Prostate gland (tissue), 2 donors: ENCODE data around the gene PTPRG. TPM values are rescaled to one million over a fixed set of nuclear protein-coding genes. Genes with fewer than 3 reads are reported as not detected.

Experiments used
- DNase-seq: peaks from one replicate; pipeline ENCODE4 v3.0.0-alpha.2; 2019; ENCODE audit warnings: low spot score
- H3K27ac ChIP-seq, 2 donors: fragments of 200-600 bp; sonication (generic); 2 replicates each; pipeline ENCODE4 v1.5.1; 2017 to 2019
- H3K27me3 ChIP-seq: fragments of 200-600 bp; sonication (generic); replicated peaks from 2 replicates; pipeline ENCODE4 v1.5.1; 2019; ENCODE audit not compliant: insufficient read depth
- H3K36me3 ChIP-seq, 2 donors: fragments of 200-600 bp; sonication (generic); 1 replicate in 1 of 2; 2 replicates in 1 of 2; pipeline versions ENCODE4 v1.5.1 to v1.8.1; 2017 to 2019
- H3K4me1 ChIP-seq: fragments of 200-600 bp; sonication (generic); replicated peaks from 2 replicates; pipeline ENCODE4 v1.5.1; 2019
- H3K4me3 ChIP-seq, 2 donors: fragments of 200-600 bp; sonication (generic); 2 replicates each; pipeline ENCODE4 v1.5.1; 2017 to 2019
- H3K9me3 ChIP-seq: fragments of 200-600 bp; sonication (generic); 2 replicates; pipeline ENCODE4 v1.5.1; 2017
- POLR2A ChIP-seq: fragments of 450-650 bp; IDR thresholded peaks from one replicate; pipeline ENCODE4 v1.6.1; 2016; ENCODE audit warnings: antibody characterized with exemption, mild to moderate bottlenecking
- POLR2AphosphoS5 ChIP-seq: sonication (generic); formaldehyde crosslinking; IDR thresholded peaks from one replicate; pipeline ENCODE4 v1.6.1; 2017; ENCODE audit warnings: antibody characterized with exemption
- WGBS: methylation state at CpG from one replicate; pipeline ENCODE4 v1.1.5; 2018; 5-methylcytosine and 5-hydroxymethylcytosine counted together
- intact Hi-C: fragments of 100-400 bp; cut with DNase I; formaldehyde crosslinking; loops from one replicate; pipeline ENCODE4 v1.14.2; 2022
- total RNA-seq, 2 donors: library from RNA; depleted of rRNA; stranded (reverse); fragments of >200 nt; gene quantifications; one replicate each; pipeline ENCODE4 v1.1.0, GENCODE V29; 2016
- TF ChIP-seq, protein P1 (sequence below), 4 experiments: fragments of 200-600 bp in 2 of 4; fragments of 450-650 bp in 2 of 4; sonication (generic) in 2 of 4; IDR thresholded peaks; 1 replicate in 3 of 4; 2 replicates in 1 of 4; pipeline ENCODE4 v1.5.1; 2016 to 2019; ENCODE audit warnings: antibody characterized with exemption in 4 of 4, mild to moderate bottlenecking in 2 of 4, moderate library complexity in 2 of 4

Gene PTPRG
- total RNA-seq, 2 donors from 2014 or later: 22.0 to 78.6 TPM

DNA sequence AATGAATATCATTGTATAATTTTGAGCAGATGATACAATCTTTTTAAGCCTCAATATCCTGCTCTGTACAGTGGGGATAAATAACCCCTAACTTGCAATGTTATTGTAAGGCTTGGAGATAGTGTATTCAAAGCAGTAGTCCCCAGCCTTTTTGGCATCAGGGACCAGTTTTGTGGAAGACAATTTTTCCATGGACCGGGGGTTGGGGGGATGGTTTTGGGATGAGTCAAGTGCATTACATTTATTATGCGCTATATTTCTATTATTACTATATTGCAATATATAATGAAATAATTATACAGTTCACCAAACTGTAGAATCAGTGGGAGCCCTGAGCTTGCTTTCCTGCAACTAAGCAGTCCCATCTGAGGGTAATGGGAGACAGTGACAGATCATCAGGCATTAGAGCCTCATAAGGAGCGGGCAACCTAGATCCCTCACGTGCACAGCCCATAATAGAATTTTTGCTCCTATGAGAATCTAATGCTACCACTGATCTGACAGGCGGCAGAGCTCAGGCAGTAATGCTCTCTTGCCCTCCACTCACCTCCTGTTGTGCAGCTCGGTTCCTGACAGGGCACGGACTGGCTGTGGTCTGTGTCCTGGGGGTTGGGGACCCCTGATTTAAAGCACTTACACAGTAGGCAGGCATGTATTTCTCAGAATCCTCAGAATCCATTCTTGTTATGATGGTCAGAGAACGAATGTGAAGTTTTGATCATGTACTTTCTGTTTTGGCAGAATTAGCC lies 102.2 kb downstream of the PTPRG start:
- intact Hi-C loops: no loop called here

DNA sequence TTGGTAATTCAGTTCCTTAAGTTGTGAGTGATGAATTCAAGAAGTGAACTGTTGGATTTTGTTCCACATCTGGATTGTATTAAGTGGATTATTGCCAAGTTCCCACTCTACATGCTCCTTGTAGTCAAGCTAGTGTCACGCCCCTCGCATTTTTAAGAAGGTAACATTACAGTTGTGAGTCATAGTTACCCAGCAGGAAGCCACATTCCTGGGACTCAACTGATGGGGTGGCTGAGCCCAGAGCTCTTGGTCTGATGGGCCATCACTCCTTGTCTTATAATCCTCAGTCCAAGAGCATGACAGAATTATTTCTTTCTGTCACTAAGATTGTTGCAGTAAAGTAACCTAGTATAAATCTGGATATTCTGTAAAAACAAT lies 102.7 kb downstream of the PTPRG start:
- no peak for DNase-seq
- 53% methylated on average over 2 of the region's 2 CpGs for WGBS
- Histone ChIP-seq H3K4me1 (no peaks in the 10 kb centered on the region), H3K4me3 (no peak overlapping the region), H3K27ac (no peak overlapping the region), H3K9me3 (no peaks in the 10 kb centered on the region), H3K36me3 (no peaks in the 10 kb centered on the region), H3K27me3 (no peaks in the 10 kb centered on the region)
- intact Hi-C loops: no loop called here
- TF ChIP-seq POLR2A (no peak), POLR2AphosphoS5 (no peak)

More for the DNA sequence above, 102.2 kb downstream of the PTPRG start:
- no peaks in the 10 kb centered on the region for H3K9me3 ChIP-seq
- H3K4me3 ChIP-seq: no peak overlapping the region
- no peak overlapping the region for H3K27ac ChIP-seq
- no peaks in the 10 kb centered on the region for H3K27me3 ChIP-seq
- H3K4me1 ChIP-seq: no peaks in the 10 kb centered on the region
- 92% methylated on average over 8 of the region's 8 CpGs for WGBS
- no peaks in the 10 kb centered on the region for H3K36me3 ChIP-seq
- no peak for DNase-seq
- TF ChIP-seq POLR2AphosphoS5 (no peak), POLR2A (no peak)
- TF ChIP-seq, protein P1, sequence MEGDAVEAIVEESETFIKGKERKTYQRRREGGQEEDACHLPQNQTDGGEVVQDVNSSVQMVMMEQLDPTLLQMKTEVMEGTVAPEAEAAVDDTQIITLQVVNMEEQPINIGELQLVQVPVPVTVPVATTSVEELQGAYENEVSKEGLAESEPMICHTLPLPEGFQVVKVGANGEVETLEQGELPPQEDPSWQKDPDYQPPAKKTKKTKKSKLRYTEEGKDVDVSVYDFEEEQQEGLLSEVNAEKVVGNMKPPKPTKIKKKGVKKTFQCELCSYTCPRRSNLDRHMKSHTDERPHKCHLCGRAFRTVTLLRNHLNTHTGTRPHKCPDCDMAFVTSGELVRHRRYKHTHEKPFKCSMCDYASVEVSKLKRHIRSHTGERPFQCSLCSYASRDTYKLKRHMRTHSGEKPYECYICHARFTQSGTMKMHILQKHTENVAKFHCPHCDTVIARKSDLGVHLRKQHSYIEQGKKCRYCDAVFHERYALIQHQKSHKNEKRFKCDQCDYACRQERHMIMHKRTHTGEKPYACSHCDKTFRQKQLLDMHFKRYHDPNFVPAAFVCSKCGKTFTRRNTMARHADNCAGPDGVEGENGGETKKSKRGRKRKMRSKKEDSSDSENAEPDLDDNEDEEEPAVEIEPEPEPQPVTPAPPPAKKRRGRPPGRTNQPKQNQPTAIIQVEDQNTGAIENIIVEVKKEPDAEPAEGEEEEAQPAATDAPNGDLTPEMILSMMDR (IDR thresholded peaks at IDR 0.05): no peak

- no peak for TF ChIP-seq POLR2A
- no peak for TF ChIP-seq POLR2AphosphoS5
- TF ChIP-seq, protein P1 (IDR thresholded peaks at IDR 0.05): no peak
- Histone ChIP-seq H3K4me3 (no peak overlapping the region), H3K27me3 (no peaks in the 10 kb centered on the region), H3K9me3 (no peaks in the 10 kb centered on the region), H3K4me1 (no peaks in the 10 kb centered on the region), H3K36me3 (no peaks in the 10 kb centered on the region), H3K27ac (no peak overlapping the region)
- intact Hi-C loops: no loop called here
- WGBS: 36% methylated on average over 3 of the region's 3 CpGs
- DNase-seq: no peak
These were observed 103.8 kb downstream of the PTPRG start for GRCh38 chr3:61665121-61665520.

DNA sequence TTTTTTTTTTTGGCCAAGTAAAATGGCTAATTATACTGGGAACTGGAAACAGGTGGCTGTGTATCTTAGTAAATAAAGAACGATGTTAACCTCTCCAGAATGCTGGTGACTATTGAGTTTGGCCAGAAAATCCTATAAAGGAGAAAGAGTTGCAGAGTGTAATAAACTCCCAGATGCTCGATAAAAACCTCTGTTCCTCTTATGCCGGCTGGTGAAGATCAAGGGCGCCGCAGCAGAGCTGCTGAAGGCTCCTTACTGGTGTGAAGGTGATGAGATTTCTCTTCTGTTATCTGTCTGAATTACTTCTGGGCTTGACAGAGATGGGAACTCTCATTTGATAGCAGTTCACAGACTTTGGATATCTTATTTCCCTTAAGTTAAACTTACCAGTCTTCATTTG lies 104.6 kb downstream of the PTPRG start:
- TF ChIP-seq POLR2A (no peak), POLR2AphosphoS5 (no peak)
- TF ChIP-seq, protein P1 (IDR thresholded peaks at IDR 0.05): no peak
- no peaks in the 10 kb centered on the region for H3K27me3 ChIP-seq
- no peak overlapping the region for H3K4me3 ChIP-seq
- no peak overlapping the region for H3K27ac ChIP-seq
- DNase-seq: no peak
- H3K36me3 ChIP-seq: no peaks in the 10 kb centered on the region
- intact Hi-C loops: no loop called here
- no peaks in the 10 kb centered on the region for H3K9me3 ChIP-seq
- WGBS: 39% methylated on average over 5 of the region's 5 CpGs
- no peaks in the 10 kb centered on the region for H3K4me1 ChIP-seq

DNA sequence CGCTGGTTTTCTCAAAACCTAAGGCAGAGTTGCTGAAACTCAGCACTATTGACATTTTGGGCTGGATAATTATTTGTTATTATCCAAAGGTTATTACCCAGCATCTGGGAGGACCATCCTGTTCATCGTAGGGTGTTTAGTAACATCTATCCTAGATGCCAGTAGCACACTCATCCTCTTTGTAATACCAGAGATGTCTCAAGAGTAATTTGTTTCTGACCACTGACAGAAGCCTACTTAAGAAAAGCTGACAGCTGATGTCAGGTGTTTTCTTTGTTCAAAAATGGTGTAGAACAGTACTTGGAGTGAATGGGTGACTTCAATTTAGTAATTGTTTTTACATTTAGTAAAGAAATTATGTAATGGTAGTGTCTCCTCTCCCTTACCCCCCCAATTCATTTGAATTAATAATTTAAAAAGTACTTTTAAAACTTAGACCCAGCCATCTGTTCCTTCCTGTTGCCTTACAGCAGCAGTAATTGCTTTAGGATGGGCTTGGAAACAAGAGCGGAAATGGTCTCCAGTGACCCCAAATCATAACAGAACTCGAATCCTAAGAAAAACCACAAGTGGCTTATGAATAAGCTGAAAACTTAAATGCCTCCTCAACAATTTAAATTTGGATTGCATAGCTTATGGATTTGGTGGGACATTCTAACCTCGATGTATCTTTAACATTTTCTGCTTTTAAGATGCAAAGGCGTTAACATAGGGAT lies 105.4 kb downstream of the PTPRG start:
- intact Hi-C loops: no loop called here
- Histone ChIP-seq H3K27me3 (no peaks in the 10 kb centered on the region), H3K4me3 (no peak overlapping the region), H3K27ac (no peak overlapping the region), H3K36me3 (no peaks in the 10 kb centered on the region), H3K4me1 (no peaks in the 10 kb centered on the region), H3K9me3 (no peaks in the 10 kb centered on the region)
- DNase-seq: no peak
- 89% methylated on average over 6 of the region's 6 CpGs for WGBS
- TF ChIP-seq, protein P1 (IDR thresholded peaks at IDR 0.05): no peak
- TF ChIP-seq POLR2A: no peak
- TF ChIP-seq POLR2AphosphoS5: no peak
